ENCODE data around the gene BBS1.
A peak's percentile ranks its signal among the peaks of the same experiment; 100 is the strongest.

Gene BBS1

DNA sequence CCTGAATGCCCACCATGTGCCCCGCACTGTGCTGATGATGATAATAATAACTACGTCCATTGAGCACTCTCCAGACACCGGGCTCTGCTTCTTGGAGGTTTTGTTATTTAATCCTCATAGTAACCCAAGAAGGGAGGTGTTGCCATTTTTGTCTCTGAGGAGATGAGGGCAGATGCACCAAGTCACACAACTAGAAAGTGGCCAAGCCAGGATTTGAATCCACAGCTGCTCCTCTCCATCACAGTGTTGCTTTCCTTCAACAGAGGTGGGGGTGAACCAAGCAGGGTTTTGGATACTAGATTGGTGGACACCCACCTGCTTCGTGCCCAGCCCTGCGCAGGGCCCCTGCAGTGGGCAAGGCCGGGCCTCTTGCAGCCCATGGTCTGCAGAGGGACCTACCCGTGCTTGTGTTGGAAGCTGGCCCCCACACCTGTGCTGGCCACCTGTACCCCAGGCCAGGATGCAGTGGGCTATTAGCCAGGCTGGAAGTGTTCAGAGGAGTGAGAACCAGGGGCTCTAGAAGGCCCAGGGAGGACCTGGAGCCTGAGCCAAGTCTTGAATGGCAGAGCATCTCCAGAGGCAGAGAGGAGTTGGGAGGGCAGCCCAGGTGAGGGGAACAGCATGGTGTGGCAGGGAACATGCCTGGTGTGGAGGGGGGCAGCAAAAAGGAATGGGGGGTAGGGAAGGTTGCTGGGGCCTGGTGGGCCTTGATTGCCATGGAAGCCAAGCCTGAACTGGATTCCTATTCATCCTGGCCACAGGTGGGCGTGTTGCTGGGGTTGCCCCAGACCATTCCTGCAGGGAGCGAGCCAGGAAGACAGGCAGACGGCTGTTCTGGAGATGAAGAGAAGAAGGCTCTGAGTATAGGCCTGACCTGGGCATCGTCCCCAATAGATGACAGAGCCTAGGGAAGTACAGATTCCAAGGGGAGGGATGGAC is 32.9 kb upstream of the BBS1 start:
- DNase-seq: no peak

DNA sequence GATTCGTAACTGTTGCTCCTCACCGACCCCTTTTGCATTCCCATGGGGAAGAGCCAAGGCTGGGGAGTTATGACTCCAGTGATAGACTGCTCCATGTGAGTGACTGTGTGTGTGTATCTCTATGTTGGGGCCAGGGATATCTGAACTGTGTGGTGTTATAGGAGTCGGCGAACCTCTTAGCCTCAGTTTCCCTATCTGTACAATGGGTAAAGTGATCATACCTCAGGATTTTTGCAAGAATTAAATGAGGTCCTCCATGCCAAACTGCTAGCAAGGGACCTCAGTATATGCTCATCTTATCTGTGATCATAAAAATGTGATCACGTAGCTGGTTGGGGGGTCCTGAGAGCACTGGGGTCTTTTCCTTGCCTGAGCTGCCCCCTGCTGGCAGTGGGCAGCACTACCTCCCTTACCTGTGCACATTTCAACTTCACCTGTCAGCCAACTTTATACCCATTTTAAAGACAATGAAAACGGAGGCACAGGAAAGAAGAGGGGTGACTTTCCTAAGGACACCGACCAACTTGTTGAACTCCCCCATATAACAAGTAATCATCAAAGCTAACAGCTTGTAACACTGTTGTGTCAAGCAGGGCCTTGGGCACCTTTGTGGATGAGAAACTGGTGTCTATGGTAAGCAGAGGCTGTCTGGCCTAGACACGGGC is 31.6 kb upstream of the BBS1 start:
- DNase-seq: no peak

DNA sequence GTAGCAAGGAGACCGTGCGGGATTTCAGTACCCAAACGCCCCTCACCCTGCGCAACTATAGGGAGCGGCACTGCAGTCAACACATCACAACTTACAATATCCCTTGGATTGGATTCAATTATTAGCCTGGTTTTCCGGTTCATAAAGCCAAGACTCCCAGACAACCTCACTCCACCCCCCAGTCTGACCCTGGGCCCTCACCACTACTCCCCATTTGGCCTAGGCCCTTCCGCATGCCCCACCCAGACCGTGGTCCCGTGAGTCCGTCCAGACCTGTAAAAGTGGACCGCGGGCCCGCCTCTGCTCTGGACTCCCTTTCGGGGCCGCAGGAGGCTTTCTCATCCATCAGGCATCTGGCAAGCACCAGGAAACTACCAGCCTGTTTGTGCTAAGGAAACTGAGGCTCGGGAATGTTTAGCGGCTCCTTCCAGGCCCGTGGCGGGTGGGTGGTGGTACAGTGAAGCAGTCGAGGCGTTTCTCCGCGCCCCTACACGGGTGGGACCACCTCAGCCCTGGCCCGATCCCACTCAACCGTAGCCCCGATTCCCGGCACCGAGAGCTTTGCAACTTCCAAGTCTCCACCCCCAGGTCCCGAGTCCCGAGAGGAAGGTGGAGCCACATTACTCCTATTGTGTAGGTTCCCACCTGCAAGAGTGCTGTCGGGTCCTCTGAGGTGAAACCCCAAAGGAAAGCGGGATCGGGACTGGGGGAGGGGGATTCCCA is 30.9 kb upstream of the BBS1 start:
- DNase-seq: no peak

DNA sequence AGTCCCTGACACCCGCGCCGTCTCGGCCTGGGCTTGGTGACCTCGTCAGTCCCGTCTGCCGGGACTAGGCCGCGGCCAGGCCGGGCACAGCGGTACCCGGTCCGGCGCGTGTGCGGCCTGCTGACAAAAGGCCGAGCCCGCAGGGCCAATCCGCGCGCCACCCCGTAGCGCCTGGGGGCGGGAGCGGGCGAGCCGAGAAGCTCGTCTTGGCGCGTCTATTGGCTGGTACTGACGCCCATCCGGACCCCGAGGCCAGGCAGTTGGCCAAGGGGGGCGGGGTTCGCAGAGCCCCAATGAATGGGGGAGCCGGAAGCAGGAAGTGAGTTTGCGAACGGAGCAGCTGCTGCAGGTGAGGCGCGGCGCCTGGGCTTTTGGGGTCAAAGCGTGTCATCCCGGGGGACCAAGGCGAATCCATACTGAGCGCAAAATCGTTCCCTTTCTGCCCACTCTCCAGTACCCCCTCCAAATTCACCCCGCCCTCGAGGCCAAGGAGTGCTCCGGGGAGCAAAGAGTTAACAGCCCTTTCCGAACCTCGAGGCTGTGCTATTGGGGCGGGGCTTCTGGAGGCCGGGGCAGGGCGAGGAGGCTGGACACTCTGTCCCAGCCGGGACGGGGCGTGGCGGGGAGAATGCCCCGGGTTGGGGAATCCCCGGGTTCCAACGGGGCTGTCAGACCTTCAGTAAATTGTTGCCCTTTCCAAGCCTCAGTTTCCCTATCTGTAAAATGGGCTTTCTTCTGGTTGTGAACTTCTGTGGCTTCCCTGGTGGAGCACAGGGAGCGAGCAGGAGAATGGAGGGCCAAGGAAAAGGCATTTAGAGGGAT is 30.1 kb upstream of the BBS1 start, which contains the start of gene DPP3:
Gene DPP3 (plus strand): TSS at position 318 of the 822 bp plus-strand sequence. CDS start 1,767 bp downstream, outside the sequence.
- DNase-seq: peak; percentile 96

DNA sequence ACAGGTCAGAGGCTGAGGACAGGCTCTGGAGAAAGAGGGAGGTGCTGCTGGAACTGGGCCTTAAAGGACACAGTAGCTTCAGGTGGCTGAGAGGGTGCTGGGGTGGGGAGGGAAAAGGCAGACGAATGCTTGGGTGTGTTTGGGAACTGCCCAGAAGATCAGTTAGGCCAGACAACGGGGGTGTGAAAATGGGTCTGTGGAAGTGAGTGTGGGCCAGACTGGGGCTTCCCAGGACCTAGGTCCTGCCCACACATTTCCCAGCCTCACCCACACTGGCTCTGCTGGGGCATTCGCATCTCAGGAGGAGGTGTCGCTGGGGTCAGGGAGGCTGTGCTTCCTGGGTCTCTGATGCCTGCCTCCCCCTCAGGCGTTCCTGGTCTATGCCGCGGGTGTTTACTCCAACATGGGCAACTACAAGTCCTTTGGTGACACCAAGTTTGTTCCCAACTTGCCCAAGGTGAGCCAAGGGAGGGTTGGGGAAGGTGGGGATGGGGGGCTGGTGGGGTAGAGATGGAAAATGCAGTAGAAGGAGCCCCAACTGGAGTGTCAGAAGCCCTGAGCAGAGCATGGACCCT is 25.5 kb upstream of the BBS1 start:
- no peak for DNase-seq

DNA sequence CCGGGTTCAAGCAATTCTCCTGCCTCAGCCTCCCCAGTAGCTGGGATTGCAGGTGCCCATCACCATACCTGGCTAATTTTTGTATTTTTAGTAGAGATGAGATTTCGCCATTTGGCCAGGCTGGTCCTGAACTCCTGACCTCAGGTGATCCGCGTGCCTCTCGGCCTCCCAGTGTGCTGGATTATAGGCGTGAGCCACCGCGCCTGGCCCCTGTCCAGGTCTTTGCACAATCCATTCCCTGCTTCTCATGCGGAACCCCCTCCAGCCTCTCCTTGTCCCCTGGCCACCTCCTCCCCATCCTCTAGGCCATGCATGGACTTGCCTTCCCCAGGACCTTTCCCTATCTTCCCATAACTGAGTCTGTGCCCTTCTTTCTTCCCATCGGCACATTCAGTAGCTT is 21.5 kb upstream of the BBS1 start:
- DNase-seq: no peak

DNA sequence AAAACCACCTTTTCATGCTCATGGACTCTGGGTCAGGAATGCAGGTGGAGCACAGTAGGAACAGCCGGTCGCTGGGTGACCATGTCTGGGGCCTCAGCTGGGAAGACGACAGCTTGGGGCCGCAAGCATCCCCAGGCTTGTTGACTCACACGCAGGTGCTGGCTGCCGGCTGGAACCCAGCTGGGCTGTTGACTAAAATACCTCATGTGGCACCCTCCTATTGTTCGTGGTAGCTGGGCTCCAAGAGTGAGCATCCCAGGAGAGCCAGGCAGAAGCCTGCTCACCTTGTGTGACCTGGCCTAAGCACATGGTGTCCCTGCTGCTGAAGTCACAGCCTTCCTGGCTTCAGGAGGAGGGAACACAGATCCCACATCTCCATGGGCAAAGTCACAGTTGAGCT is 20.8 kb upstream of the BBS1 start:
- no peak for DNase-seq

DNA sequence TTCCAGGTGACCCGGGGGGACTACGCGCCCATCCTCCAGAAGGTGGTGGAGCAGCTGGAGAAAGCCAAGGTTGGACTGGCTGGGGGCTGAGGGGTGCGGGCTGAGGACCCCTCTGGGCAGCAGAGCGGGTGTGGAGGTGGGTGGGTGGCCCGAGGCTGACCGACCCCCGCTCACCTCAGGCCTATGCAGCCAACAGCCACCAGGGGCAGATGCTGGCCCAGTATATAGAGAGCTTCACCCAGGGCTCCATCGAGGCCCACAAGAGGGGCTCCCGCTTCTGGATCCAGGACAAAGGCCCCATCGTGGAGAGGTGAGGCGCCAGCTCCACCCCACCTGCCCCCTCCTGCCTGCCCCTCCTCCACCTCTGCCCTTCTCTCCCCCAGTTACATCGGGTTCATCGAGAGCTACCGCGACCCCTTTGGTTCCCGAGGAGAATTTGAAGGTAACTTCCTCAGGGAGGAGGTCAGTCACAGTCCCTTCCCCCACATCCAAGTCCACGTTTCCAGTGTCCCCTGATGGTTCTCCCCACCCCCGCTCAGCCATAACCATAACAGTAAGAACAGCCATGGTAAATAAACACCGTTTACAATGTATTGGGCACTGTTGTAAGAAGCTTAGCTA is 19.0 kb upstream of the BBS1 start:
- DNase-seq: no peak

DNA sequence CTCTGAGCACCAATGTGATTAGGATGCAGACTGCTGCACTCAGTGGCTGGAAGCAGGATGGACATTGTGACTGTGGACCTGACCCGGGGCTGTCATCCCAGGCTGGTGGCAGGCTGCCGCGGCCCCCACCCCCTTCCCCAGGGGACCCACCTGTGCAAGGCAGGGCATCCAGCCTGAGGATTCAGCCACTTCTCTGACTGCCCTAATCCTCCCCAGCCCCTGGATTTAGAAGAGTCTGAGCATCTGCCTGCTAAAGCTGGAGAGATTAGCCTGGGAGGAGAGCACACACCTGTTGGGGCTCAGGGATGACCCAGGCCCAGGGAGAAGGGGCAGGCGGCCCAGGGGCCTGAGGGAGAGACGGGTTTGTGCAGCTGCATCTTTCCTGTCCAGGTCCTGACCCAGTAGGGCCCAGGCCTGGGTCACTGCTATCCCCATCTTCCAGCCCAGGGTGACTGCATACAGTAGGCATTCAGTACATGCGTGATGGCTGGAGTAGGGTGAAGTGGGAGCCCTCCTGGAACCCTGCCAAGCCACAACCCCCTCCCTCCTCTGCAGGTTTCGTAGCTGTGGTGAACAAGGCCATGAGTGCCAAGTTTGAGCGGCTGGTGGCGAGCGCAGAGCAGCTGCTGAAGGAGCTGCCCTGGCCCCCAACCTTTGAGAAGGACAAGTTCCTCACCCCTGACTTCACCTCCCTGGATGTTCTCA is 18.1 kb upstream of the BBS1 start:
- DNase-seq: no peak

DNA sequence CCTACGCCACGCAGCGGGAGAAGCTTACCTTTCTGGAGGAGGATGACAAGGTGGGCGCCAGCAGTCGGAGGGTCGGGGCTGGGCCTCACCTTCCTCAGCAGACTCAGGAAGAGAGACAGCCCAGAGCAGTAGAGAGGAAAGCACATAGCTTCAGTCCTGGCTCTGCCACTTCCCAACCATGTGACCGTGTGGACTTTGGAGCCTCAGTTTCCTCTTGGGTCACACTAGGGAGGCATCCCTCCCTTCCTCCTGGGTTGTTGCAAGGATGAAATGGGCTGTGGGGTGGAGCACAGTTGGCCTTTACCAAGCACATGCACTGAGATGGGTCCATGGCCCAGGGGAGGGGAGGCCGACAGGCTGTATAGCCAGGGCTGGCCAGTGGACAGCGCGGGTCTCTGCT is 17.3 kb upstream of the BBS1 start:
- DNase-seq: no peak

DNA sequence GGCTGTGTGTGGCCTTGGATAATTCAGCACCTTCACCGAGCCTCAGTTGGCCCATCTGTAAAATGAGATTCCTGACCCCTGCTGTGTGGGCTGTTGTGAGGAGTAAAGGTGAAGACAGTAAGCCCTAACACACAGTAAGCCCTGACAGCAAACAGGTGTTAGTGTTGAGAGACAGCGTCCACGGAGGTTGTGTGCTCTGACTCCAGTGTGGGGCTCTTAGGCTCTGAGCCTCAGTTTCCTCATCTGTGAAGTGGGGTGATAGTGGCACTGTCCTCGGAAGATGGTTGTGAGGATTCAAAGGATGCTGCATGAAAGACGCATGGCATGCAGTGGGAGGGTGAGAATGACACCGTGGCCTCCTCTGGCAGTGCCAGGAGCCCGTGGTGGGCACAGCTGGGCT is 16.0 kb upstream of the BBS1 start:
- no peak for DNase-seq

DNA sequence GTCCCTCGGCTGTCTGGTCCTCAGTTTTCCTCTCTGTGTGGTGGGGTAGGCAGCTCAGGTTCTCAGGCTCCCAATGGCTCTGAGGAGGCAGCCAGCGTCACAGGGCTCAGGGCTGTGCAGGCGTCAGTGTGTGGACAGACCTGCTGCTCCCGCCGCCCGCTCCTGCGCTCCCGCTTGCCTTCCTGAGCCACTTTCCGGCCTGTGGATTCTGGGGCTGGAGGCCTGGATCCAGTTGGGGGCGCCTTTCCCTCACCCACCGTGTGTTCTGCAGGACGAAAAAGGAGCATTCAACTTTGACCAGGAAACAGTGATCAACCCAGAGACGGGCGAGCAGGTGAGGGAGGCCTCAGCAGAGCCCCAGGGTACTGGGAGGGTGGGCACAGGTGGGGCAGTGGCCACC is 15.5 kb upstream of the BBS1 start:
- no peak for DNase-seq

DNA sequence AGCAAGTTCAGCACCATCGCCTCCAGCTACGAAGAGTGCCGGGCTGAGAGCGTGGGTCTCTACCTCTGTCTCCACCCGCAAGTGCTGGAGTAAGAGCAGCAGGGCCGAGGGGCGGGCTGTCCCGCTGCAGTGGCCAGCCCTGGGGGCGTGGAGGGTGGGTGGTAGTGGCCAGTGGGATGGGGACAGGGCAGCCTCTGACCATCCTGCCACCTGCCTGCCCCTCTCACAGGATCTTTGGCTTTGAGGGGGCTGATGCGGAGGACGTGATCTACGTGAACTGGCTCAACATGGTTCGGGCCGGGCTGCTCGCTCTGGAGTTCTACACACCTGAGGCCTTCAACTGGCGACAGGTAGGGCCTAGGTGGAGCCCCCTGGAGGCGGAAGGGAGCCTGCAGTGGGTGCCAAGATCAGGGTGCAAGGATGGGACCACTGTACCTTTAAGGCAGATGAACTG is 15.0 kb upstream of the BBS1 start:
- no peak for DNase-seq

DNA sequence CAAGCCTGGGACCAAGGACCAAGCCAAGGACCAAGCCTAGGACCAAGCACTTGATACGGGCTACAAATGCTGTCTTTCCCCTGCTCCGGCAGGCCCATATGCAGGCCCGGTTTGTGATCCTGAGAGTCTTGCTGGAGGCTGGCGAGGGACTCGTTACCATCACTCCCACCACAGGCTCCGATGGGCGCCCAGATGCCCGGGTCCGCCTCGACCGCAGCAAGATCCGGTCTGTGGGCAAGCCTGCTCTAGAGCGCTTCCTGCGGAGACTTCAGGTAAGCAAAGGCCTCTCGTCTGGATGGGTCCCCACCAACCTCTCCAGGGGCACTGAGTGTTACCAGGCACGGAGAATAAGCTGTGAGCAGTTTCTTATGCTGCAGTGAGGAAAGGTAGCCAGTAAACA is 13.2 kb upstream of the BBS1 start:
- no peak for DNase-seq

DNA sequence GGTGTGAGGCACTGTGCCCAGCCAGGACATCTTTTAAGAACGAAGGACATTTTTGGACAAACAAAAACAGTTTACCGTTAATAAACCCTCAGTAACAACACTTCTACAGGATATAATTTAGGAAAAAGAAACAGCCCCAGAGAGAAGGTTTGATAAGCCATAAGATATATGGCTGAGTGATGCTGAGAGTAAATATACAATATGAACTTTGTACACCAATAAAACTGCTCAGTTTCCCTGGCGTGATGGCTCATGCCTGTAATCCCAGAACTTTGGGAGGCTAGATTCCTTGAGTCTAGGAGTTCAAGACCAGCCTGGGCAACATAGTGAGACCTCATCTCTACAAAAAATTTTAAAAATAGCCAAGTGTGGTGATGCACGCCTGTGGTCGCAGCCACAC is 11.9 kb upstream of the BBS1 start:
- no peak for DNase-seq

DNA sequence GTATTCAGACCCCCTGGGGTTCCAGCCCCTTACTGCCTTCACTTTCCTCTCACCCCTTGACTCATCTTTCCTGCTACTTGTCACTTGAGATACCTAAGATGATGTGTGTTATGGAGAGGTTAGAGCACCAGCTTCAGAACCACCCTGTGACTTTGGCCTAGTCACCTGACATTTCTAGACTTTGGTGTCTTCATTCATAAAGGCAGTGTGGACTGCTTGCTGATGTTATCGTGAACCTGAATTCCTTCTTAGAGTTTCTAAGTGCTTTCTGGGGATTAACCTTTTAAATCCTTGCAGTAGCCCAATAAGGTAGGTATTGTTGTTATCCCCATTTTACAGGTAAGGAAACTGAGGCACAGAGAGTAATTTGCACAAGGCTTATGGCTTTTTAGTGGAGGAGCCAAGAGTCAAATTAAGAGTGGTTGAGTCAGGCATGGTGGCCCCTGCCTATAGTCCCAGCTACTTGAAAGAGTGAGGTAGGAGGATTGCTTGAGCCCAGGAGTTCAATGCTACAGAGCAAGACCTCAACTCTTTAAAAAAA is 5.1 kb upstream of the BBS1 start:
- no peak for DNase-seq

DNA sequence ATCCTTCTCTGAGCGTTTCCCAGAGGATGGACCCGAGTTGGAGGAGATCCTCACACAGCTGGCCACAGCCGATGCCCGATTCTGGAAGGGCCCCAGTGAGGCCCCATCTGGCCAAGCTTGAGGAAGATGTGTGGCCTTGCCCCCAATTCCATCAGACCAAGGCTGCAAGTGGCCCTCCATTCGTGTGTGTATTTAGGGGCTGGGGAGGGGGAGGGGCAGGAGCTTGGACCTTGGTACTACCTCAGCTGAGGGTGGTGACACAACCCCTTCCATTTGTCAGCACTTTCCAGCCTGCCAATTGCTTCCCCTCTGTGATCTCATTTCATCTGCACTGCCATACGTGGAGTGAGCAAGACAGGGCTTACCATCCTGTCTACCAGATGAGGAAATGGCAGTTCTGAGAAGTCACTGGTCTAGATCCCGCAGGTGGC is 1.3 kb upstream of the BBS1 start:
- DNase-seq: peak; percentile 87

DNA sequence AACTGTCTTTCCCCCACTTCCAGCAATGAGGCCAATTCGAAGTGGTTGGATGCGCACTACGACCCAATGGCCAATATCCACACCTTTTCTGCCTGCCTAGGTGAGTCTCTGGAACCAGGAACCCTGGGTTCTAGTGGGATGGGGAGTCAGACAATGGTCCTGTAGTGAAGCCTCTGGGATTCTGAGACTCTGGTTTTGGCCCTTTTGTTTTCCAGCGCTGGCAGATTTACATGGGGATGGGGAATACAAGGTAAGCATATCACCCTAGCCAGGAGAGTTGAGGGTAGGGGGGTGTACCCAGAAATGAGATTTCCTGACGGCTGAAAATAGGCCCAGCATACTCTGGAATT is 530 bp downstream of the BBS1 start:
- DNase-seq: no peak

DNA sequence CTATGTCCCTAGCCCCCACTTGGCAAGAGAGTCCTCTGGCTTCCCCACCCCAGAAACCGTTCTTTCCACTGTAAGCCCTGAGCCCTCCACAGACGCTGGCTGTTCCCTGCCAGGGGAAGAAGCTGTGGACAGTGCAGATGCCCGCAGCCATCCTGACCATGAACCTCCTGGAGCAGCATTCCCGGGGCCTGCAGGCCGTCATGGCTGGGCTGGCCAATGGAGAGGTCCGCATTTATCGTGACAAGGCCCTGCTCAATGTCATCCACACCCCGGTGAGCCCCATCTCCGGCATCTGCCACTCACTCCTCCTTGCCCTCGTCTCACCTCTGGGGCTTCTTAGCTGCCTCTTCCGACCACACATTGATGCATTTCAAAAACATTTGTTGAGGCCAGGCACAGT is 13.2 kb downstream of the BBS1 start:
- no peak for DNase-seq

DNA sequence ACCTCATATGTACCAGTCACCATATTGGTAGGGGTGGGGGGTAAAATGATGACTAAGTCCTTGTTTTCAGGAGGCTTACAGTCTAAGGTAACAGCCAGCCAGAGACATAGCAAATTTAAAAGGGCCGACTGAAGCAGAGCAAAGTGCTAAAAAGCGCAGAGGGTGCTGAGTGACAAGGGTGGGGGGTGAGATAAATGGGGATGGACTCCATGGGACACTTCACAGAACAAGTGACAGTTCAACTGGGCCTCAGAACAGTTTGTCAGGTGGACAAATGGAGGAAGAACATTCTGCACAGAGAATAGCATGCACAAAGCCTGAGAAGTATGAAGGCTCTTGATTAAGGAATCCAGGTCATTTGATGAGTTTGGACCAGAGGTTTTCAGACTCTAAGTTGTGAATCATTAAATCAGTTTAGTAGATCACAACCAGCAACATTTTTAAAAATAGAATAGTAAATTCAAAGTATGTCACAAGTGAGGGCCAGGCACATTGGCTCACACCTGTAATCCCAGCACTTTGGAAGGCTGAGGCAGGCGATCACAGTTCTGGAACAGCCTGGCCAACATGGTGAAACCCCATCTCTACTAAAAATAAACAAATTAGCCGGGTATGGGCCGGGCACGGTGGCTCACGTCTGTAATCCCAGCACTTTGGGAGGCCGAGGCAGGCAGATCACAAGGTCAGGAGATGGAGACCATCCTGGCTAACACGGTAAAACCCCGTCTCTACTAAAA is 14.0 kb downstream of the BBS1 start:
- DNase-seq: no peak
